Nephron progenitor cell (in vitro differentiated cells): Measurements from ENCODE around the gene PPDPF.

ENCODE experiments used
- DNase-seq: peaks from one replicate; pipeline ENCODE4 v3.0.0; 2021
- H3K27ac Mint-ChIP-seq: 2 replicates; pipeline ENCODE4 v1.8.0; 2021; ENCODE audit warnings: mild to moderate bottlenecking, moderate library complexity, mixed read lengths
- H3K27me3 Mint-ChIP-seq: 2 replicates; pipeline ENCODE4 v1.8.0; 2021; ENCODE audit warnings: mild to moderate bottlenecking, low read depth, mixed read lengths; ENCODE audit not compliant: poor library complexity
- H3K36me3 Mint-ChIP-seq: 2 replicates; pipeline ENCODE4 v1.8.0; 2021; ENCODE audit warnings: low read depth, mixed read lengths
- H3K4me1 Mint-ChIP-seq: 2 replicates; pipeline ENCODE4 v1.8.0; 2021; ENCODE audit warnings: mixed read lengths
- H3K4me3 Mint-ChIP-seq: 2 replicates; pipeline ENCODE4 v1.8.0; 2021; ENCODE audit warnings: mild to moderate bottlenecking, moderate library complexity, mixed read lengths
- H3K9me3 Mint-ChIP-seq: 2 replicates; pipeline ENCODE4 v1.8.0; 2021; ENCODE audit warnings: mild to moderate bottlenecking, moderate library complexity, mixed read lengths
- TF ChIP-seq, protein P1 (sequence below): fragments of 200-600 bp; sonication (generic); IDR thresholded peaks from 2 replicates; pipeline ENCODE4 v1.5.0; 2021; ENCODE audit warnings: antibody characterized with exemption

PPDPF gene

DNA sequence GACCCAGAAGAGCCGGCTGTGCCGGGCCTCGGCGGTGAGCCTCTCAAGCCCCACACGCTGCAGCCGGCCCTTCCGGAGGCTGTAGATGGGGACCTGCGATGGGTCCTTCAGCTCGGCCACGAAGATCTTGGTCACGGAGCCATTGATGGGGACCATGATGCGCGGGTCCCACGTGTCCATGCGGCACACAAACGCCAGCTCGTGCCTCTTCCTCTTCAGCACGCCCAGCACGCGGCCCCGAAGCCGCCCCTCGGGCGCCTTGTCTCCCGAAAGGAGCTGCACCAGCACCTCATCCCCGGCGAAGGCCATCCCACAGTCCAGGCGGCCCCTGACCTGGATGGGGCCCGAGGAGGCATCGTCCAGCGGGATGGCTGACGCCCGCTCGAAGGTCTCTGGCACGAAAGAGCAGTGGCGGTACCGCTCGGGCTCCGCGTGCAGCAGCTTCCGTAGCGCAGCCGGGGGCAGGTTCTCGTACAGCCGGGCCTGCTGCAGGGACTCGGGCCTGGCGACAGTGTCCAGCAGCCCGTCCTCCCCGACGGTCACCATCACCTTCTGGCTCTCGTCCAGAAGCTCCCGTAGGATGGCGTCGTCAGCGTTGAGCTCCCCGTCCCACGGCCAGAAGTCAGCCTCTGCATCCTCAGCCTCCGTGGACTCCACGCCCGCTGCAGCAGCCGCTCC lies 44.6 kb downstream of the PPDPF start:
- no peak overlapping the region for H3K27ac Mint-ChIP-seq
- H3K4me1 Mint-ChIP-seq = no peaks in the 10 kb centered on the region
- TF ChIP-seq, protein P1, sequence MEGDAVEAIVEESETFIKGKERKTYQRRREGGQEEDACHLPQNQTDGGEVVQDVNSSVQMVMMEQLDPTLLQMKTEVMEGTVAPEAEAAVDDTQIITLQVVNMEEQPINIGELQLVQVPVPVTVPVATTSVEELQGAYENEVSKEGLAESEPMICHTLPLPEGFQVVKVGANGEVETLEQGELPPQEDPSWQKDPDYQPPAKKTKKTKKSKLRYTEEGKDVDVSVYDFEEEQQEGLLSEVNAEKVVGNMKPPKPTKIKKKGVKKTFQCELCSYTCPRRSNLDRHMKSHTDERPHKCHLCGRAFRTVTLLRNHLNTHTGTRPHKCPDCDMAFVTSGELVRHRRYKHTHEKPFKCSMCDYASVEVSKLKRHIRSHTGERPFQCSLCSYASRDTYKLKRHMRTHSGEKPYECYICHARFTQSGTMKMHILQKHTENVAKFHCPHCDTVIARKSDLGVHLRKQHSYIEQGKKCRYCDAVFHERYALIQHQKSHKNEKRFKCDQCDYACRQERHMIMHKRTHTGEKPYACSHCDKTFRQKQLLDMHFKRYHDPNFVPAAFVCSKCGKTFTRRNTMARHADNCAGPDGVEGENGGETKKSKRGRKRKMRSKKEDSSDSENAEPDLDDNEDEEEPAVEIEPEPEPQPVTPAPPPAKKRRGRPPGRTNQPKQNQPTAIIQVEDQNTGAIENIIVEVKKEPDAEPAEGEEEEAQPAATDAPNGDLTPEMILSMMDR = no peak
- H3K9me3 Mint-ChIP-seq = no peaks in the 10 kb centered on the region
- H3K4me3 Mint-ChIP-seq = no peak overlapping the region
- no peak for DNase-seq
- peaks cover 3% of the 10 kb centered on the region for H3K27me3 Mint-ChIP-seq
- H3K36me3 Mint-ChIP-seq = peaks cover 4% of the 10 kb centered on the region

GRCh38 chr20:63565699-63566335 lies 45.3 kb downstream of the PPDPF start:
- DNase-seq = no peak
- H3K36me3 Mint-ChIP-seq = no peaks in the 10 kb centered on the region
- H3K27ac Mint-ChIP-seq = no peak overlapping the region
- H3K4me3 Mint-ChIP-seq = no peak overlapping the region
- no peaks in the 10 kb centered on the region for H3K9me3 Mint-ChIP-seq
- H3K27me3 Mint-ChIP-seq = no peaks in the 10 kb centered on the region
- TF ChIP-seq, protein P1 = no peak
- H3K4me1 Mint-ChIP-seq = no peaks in the 10 kb centered on the region

DNA sequence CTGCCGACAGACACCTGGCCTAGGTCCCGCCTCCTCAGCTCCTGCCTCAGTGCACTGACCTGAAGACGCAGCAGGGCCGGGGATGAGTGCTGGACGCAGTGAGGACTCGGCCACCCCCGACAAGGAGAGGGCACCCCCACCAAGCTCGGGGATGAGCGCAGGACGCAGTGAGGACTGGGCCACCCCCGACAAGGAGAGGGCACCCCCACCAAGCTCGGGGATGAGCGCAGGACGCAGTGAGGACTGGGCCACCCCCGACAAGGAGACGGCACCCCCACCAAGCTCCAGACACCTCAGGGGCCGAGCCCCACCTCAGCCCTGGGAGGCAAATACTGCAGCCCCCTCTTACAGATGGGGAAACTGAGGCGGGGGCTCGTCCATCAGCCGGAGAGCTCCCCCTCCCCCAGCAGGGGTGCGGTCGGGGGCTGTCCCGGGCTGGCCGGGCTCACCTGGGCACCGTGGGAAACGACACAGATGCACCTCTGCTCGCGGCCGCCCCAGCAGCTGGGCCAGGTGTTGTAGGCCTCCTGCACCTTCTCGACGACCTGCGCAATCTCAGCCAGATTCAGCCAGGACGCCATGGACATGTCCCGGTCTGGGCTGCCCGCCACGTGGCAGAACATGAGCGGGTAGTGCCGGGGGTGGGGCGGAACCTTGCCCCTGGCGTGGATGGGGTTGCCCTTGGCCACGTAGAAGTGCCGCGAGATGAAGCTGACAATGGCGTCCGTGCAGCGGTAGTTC lies 46.0 kb downstream of the PPDPF start:
- TF ChIP-seq, protein P1 = no peak

GRCh38 chr20:63567136-63567385 lies 46.5 kb downstream of the PPDPF start:
- DNase-seq = no peak
- no peaks in the 10 kb centered on the region for H3K36me3 Mint-ChIP-seq

More for the DNA sequence above, 46.0 kb downstream of the PPDPF start:
- Mint-ChIP-seq H3K4me3 (no peak overlapping the region), H3K27me3 (no peaks in the 10 kb centered on the region), H3K27ac (no peak overlapping the region), H3K36me3 (no peaks in the 10 kb centered on the region), H3K9me3 (no peaks in the 10 kb centered on the region), H3K4me1 (no peaks in the 10 kb centered on the region)
- no peak for DNase-seq

DNA sequence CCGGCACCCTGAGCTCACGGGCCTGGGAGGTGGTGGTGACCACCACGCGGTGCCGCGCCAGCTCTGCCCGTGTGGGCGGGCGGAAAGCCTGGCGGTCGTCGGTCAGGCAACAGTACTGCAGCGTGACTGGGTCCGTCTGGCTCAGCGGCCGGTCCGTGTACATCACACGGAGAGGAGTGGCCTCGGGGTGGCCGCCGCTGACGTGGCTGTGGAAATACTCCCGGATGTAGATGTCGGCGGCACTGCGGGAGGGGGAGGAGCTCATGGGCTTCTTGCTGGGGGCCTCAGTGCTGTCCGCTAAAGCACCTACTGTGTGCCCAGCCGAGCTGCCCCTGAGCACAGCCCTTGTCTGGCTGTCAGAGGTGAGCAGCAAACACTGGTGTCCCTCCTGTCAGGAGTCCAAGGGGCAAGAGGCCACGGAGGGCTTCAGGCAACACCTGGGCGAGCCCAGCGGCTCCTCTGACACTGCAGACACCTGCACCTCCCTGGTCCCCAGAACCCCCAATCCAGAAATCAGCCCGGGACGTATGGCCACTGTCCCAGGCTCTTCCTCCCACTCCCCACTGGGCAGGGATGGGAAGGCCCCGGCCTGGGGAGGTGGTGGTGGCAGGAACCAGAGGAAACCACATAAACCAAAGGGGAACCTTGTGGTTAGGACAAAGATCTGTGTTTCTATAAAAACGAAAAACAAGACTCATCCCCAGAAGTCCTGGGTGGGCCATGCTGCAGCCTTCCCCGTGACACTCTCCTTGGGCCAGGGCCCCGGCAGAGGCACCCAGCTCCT lies 47.0 kb downstream of the PPDPF start:
- H3K36me3 Mint-ChIP-seq = no peaks in the 10 kb centered on the region
- H3K9me3 Mint-ChIP-seq = no peaks in the 10 kb centered on the region
- H3K27me3 Mint-ChIP-seq = no peaks in the 10 kb centered on the region
- H3K4me1 Mint-ChIP-seq = no peaks in the 10 kb centered on the region
- DNase-seq = no peak
- TF ChIP-seq, protein P1 = no peak
- H3K4me3 Mint-ChIP-seq = no peak overlapping the region
- H3K27ac Mint-ChIP-seq = no peak overlapping the region

More at GRCh38 chr20:63567136-63567385, 46.5 kb downstream of the PPDPF start:
- H3K27ac Mint-ChIP-seq = no peak overlapping the region
- H3K4me1 Mint-ChIP-seq = no peaks in the 10 kb centered on the region
- no peaks in the 10 kb centered on the region for H3K27me3 Mint-ChIP-seq
- H3K4me3 Mint-ChIP-seq = no peak overlapping the region
- H3K9me3 Mint-ChIP-seq = no peaks in the 10 kb centered on the region
- TF ChIP-seq, protein P1 = no peak
